Activated CD8-positive, alpha-beta memory T cell treated with anti-CD3 and anti-CD28 coated beads, Interleukin-2, amount 10 ng/mL, durations not matched to agents 7 days and 5 days (primary cell): ENCODE results near the gene USP12. TPM values are rescaled to one million over a fixed set of nuclear protein-coding genes. Genes with fewer than 3 reads are reported as not detected.
"Not testable (repeated sequence)": the region's sequence is repeated elsewhere in the genome, so short reads cannot be mapped to it uniquely, and the experiment has no call there.

Source experiments
- ATAC-seq: fragments of 150-1000 bp; cut with Tn5 transposase; one replicate; pipeline ENCODE4 v1.10.0; 2021; ENCODE audit warnings: moderate library complexity
- CTCF ChIA-PET: fragments of 350-600 bp; sonication (Branson Sonifier 250); formaldehyde crosslinking; loops from one replicate; lab custom pipeline; 2021; ENCODE audit warnings: antibody characterized with exemption; lab: Charles Lee
- DNase-seq: peaks from one replicate; pipeline ENCODE4 v3.0.0-alpha.2; 2020
- H3K27ac Mint-ChIP-seq: one replicate; pipeline ENCODE4 v1.8.0; 2021; ENCODE audit warnings: mild to moderate bottlenecking, mixed read lengths
- H3K27me3 Mint-ChIP-seq: one replicate; pipeline ENCODE4 v1.8.0; 2021; ENCODE audit warnings: mixed read lengths
- H3K36me3 Mint-ChIP-seq: one replicate; pipeline ENCODE4 v1.8.0; 2021; ENCODE audit warnings: mild to moderate bottlenecking, mixed read lengths
- H3K4me1 Mint-ChIP-seq: one replicate; pipeline ENCODE4 v1.8.0; 2021; ENCODE audit warnings: mixed read lengths
- H3K4me3 Mint-ChIP-seq: one replicate; pipeline ENCODE4 v1.8.0; 2021; ENCODE audit warnings: mild to moderate bottlenecking, moderate library complexity, mixed read lengths
- H3K9me3 Mint-ChIP-seq: one replicate; pipeline ENCODE4 v1.8.0; 2022; ENCODE audit warnings: low read depth, mixed read lengths
- total RNA-seq, 2 experiments: library from RNA; stranded (reverse); gene quantifications; one replicate each; pipeline ENCODE4 v1.2.3, GENCODE V29; 2021

Gene USP12, protein sequence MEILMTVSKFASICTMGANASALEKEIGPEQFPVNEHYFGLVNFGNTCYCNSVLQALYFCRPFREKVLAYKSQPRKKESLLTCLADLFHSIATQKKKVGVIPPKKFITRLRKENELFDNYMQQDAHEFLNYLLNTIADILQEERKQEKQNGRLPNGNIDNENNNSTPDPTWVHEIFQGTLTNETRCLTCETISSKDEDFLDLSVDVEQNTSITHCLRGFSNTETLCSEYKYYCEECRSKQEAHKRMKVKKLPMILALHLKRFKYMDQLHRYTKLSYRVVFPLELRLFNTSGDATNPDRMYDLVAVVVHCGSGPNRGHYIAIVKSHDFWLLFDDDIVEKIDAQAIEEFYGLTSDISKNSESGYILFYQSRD
- total RNA-seq = 10 to 100 TPM; 32.0 to 38.9 TPM

DNA sequence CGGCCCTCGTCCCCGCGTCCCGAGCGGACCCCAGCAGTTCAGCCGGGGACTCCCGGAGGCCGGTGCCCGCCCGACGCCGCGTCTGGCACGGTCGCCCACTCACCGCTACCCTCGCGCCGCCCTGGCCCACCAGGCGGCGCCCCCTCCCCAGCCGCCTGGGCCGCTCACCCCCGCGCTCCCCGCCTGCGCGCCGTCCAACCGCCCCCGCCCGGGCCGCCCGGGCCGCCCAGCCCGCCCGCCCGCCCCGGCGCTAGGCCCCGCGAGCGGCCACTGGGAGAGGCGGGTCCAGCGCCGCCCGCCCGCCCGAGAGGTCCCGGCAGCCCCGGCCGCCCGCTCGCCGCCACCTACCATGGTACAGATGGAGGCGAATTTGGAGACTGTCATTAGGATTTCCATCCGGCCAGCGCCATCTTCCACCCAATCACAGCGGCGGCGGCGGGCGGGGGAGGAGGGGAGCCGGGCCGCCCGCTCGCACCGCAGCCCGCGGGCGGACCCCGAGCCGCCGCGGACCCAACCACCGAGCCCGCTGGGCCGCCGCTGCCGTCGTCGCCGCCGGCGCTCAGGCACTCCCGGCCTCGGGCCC lies at the start of gene USP12:
TSS of gene USP12 (minus strand) at position 568 of the 583 bp plus-strand sequence. CDS start at position 396, 172 bp downstream.
- Mint-ChIP-seq H3K4me1 (peaks cover 49% of the 10 kb centered on the region), H3K27ac (peak within 1 kb of the TSS; percentile 97), H3K4me3 (peak within 1 kb of the TSS; percentile 92), H3K9me3 (no peaks in the 10 kb centered on the region), H3K36me3 (peaks cover 4% of the 10 kb centered on the region), H3K27me3 (no peaks in the 10 kb centered on the region)
- CTCF ChIA-PET = interaction anchor here (1.0 to 1.6 kb wide), 3 partner anchors 29 to 186 kb away, joined by 3 to 7 read pairs (median 5); partner anchors contain the start of gene RASL11A
- DNase-seq = no peak
- peak; percentile 27 for ATAC-seq

GRCh38 chr13:27219611-27220010 lies 48.0 kb upstream of the USP12 start:
- CTCF ChIA-PET = no interaction called here
- H3K4me1 Mint-ChIP-seq = no peaks in the 10 kb centered on the region
- H3K9me3 Mint-ChIP-seq = no peaks in the 10 kb centered on the region
- ATAC-seq (no peak), DNase-seq (no peak)
- peaks cover 12% of the 10 kb centered on the region for H3K36me3 Mint-ChIP-seq
- H3K27me3 Mint-ChIP-seq = peaks cover 15% of the 10 kb centered on the region
- no peak overlapping the region for H3K27ac Mint-ChIP-seq
- H3K4me3 Mint-ChIP-seq = no peak overlapping the region

DNA sequence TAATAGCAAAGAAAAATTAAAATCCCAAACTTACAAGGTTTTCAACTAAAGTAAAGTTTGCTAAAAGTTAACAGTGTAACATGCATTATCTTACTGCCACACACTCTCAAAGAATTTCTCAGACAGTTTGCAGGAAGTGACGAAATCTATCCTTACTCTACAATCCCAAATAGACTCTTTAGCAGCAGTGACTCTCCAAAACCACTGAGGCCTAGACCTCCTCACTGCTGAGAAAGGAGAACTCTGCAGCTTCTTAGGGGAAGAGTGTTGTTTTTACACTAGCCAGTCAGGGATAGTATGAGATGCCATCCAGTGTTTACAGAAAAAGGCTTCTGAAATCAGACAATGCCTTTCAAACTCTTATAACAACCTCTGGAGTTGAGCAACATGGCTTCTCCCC lies 47.2 kb upstream of the USP12 start:
- H3K4me3 Mint-ChIP-seq, H3K27ac Mint-ChIP-seq, H3K4me1 Mint-ChIP-seq, H3K9me3 Mint-ChIP-seq, ATAC-seq, DNase-seq, CTCF ChIA-PET: not testable (repeated sequence)
- peaks cover 15% of the 10 kb centered on the region for H3K27me3 Mint-ChIP-seq
- H3K36me3 Mint-ChIP-seq = peaks cover 12% of the 10 kb centered on the region

DNA sequence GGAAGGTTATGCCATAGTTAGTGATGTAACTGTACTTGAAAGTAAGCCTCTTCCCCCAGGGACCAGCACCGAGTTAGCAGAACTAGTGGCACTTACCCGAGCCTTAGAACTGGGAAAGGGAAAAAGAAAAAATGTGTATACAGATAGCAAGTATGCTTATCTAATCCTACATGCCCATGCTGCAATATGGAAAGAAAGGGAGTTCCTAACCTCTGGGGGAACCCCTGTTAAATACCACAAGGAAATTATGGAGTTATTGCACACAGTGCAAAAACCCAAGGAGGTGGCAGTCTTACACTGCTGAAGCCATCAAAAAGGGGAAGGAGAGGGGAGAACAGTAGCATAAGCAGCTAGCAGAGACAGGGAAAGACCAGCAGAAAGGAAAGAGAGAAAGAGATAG lies 46.2 kb upstream of the USP12 start:
- DNase-seq, H3K9me3 Mint-ChIP-seq, H3K4me1 Mint-ChIP-seq, H3K27me3 Mint-ChIP-seq, CTCF ChIA-PET, H3K4me3 Mint-ChIP-seq, ATAC-seq, H3K27ac Mint-ChIP-seq: not testable (repeated sequence)
- peaks cover 12% of the 10 kb centered on the region for H3K36me3 Mint-ChIP-seq

- not testable (repeated sequence) for H3K27ac Mint-ChIP-seq, DNase-seq, H3K9me3 Mint-ChIP-seq, H3K27me3 Mint-ChIP-seq, H3K4me3 Mint-ChIP-seq, H3K36me3 Mint-ChIP-seq, ATAC-seq
- H3K4me1 Mint-ChIP-seq = peaks cover 11% of the 10 kb centered on the region
- CTCF ChIA-PET = interaction anchor here (1.5 kb wide), 1 partner anchor 57 kb away, joined by 4 read pairs; the partner anchor contains the start of gene RASL11A
Observed at GRCh38 chr13:27213386-27213785, 41.8 kb upstream of the USP12 start.

DNA sequence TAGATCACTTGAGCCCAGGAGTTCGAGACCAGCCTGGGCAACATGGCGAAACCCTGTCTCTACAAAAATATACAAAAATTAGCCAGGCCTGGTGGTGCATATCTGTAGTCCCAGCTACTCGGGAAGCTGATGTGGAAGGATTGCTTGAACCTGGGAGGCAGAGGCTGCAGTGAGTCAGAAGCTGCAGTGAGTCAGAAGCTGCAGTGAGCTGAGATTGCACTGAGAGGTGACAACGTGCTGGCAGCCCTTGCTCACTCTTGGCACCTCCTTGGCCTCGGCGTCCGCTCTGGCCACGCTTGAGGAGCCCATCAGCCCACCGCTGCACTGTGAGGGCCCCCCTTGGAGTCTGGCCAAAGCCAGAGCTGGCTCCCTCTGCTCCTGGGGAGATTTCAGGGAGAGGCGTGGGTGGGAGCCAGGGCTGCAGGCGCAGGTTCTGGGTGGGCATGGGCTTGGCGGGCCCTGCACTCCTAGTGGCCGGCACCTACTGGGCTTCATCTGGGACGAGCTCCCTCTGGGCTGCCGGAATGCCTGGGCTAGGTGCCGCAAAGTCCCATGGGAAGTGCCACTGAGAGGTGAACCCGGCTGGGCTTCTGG lies 40.3 kb upstream of the USP12 start:
- H3K27me3 Mint-ChIP-seq = peaks cover 2% of the 10 kb centered on the region
- H3K9me3 Mint-ChIP-seq = peaks cover 3% of the 10 kb centered on the region
- no peak for ATAC-seq
- H3K36me3 Mint-ChIP-seq = peaks cover 4% of the 10 kb centered on the region
- peaks cover 11% of the 10 kb centered on the region for H3K4me1 Mint-ChIP-seq
- CTCF ChIA-PET = interaction anchor here (1.1 to 1.5 kb wide), 2 partner anchors 59 to 147 kb away, joined by 3 to 4 read pairs; partner anchors contain the start of gene RASL11A
- peak overlapping the region; percentile 50 for H3K4me3 Mint-ChIP-seq
- no peak overlapping the region for H3K27ac Mint-ChIP-seq
- DNase-seq = no peak

DNA sequence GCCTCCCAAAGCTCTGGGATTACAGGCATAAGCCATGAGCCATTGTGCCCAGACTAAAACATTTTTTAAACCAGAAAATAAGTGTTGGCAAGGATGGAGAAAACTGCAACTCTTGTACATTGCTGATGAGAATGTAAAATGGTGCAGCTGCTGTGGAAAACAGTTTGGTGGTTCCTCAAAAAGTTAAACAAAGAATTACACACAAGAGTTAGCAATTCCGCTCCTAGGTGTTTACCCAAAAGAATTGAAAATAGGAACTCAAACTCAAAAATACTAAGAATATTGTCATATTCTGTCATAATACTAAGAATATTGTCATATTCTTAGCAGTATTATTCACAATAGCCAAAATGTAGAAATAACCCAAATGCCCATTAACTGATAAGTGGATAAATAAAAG lies 39.7 kb upstream of the USP12 start:
- CTCF ChIA-PET = interaction anchor here (0.6 kb wide), 1 partner anchor 35 kb away, joined by 3 read pairs; no protein-coding TSS in a partner anchor
- Mint-ChIP-seq H3K27me3 (peaks cover 3% of the 10 kb centered on the region), H3K36me3 (peaks cover 4% of the 10 kb centered on the region), H3K9me3 (peaks cover 3% of the 10 kb centered on the region), H3K4me1 (peaks cover 11% of the 10 kb centered on the region), H3K27ac (no peak overlapping the region), H3K4me3 (no peak overlapping the region)
- DNase-seq = no peak
- ATAC-seq = no peak

- ATAC-seq = no peak
- CTCF ChIA-PET = no interaction called here
- Mint-ChIP-seq H3K27ac (no peak overlapping the region), H3K4me1 (peaks cover 11% of the 10 kb centered on the region), H3K9me3 (peaks cover 3% of the 10 kb centered on the region), H3K4me3 (no peak overlapping the region), H3K27me3 (peaks cover 11% of the 10 kb centered on the region), H3K36me3 (peaks cover 4% of the 10 kb centered on the region)
- no peak for DNase-seq
Observed at GRCh38 chr13:27208514-27208913, 36.9 kb upstream of the USP12 start.

GRCh38 chr13:27203854-27204253 lies 32.2 kb upstream of the USP12 start:
- peaks cover 14% of the 10 kb centered on the region for H3K4me1 Mint-ChIP-seq
- ATAC-seq = no peak
- H3K27ac Mint-ChIP-seq = no peak overlapping the region
- H3K36me3 Mint-ChIP-seq = peaks cover 4% of the 10 kb centered on the region
- no peak for DNase-seq
- no peaks in the 10 kb centered on the region for H3K9me3 Mint-ChIP-seq
- CTCF ChIA-PET = no interaction called here
- peaks cover 11% of the 10 kb centered on the region for H3K27me3 Mint-ChIP-seq
- no peak overlapping the region for H3K4me3 Mint-ChIP-seq

DNA sequence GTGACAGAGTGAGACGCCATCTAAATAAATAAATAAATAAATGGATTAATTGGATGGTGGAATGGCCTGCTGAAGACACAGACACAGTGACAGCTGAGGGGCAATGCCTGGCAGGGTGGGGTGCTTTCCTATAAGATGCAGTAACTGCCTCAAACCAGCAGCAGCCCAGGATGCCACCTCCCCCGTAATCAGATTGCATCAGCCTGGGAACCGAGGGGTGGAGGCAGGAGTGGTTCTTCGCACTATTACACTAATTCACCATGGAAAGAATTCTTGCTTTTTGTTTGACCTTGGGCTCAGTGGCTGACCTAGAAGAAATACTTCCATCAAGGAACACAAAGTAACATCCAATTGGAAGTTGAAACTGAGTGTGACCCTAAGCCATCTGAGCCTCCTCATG lies 31.6 kb upstream of the USP12 start:
- Mint-ChIP-seq H3K27ac (no peak overlapping the region), H3K4me1 (peaks cover 14% of the 10 kb centered on the region), H3K36me3 (peaks cover 3% of the 10 kb centered on the region), H3K4me3 (no peak overlapping the region), H3K9me3 (no peaks in the 10 kb centered on the region), H3K27me3 (peaks cover 11% of the 10 kb centered on the region)
- ATAC-seq = no peak
- DNase-seq = no peak
- CTCF ChIA-PET = no interaction called here

DNA sequence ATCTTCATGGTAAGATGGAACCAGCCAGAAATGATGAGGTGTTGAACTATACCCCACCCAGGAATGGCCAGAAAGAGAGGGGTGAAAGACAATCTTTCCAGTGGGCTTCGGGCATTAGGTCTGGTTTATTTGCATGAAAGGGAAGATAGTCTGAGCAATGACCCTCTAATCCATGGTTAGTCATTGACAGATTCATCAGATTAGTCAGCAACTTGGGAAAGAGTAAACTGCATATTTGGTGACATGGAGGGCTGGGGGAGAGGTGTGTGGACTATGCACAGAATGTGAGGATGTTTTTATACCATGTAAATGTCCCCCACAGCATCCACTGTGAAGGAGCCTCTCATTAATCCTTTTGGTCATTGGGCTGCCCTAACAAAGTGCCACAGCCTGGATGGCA lies 30.1 kb upstream of the USP12 start:
- no peak overlapping the region for H3K4me3 Mint-ChIP-seq
- H3K27ac Mint-ChIP-seq = no peak overlapping the region
- peaks cover 5% of the 10 kb centered on the region for H3K36me3 Mint-ChIP-seq
- CTCF ChIA-PET = no interaction called here
- DNase-seq (no peak), ATAC-seq (no peak)
- peaks cover 14% of the 10 kb centered on the region for H3K4me1 Mint-ChIP-seq
- H3K9me3 Mint-ChIP-seq = no peaks in the 10 kb centered on the region
- H3K27me3 Mint-ChIP-seq = peaks cover 8% of the 10 kb centered on the region

GRCh38 chr13:27200413-27201070 lies 28.9 kb upstream of the USP12 start:
- peak; percentile 39 for ATAC-seq
- H3K27ac Mint-ChIP-seq = peak overlapping the region; percentile 35
- no peaks in the 10 kb centered on the region for H3K9me3 Mint-ChIP-seq
- no peak for DNase-seq
- CTCF ChIA-PET = interaction anchor here (0.9 to 1.2 kb wide), 2 partner anchors 28 to 215 kb away, joined by 5 read pairs; partner anchors contain the start of gene USP12
- H3K36me3 Mint-ChIP-seq = peaks cover 5% of the 10 kb centered on the region
- H3K27me3 Mint-ChIP-seq = peaks cover 8% of the 10 kb centered on the region
- H3K4me1 Mint-ChIP-seq = peaks cover 21% of the 10 kb centered on the region
- no peak overlapping the region for H3K4me3 Mint-ChIP-seq

DNA sequence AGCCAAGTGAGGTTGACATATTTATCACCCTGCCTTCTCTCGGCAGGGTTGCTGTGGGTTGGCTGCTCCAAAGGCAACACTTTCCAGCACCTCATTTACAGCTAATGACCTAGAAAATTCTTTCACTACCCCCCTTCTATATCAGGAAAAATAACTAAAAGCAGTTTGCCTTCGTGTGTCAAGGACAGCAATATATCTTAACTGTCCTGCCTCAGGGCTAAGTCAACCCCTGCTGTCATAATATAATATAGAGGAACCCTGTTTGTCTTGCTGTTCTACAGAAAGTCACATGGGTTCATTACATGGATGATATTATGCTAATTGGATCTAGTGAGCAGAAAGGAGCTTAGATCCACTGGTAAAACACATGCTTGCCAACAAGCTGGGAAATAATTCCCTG lies 28.1 kb upstream of the USP12 start:
- H3K4me3 Mint-ChIP-seq = no peak overlapping the region
- H3K27me3 Mint-ChIP-seq = peaks cover 2% of the 10 kb centered on the region
- ATAC-seq (no peak), DNase-seq (no peak)
- peaks cover 29% of the 10 kb centered on the region for H3K4me1 Mint-ChIP-seq
- CTCF ChIA-PET = interaction anchor here (0.5 to 1.2 kb wide), 3 partner anchors 10 to 1987 kb away, joined by 3 to 5 read pairs (median 4); no protein-coding TSS in a partner anchor
- no peak overlapping the region for H3K27ac Mint-ChIP-seq
- H3K36me3 Mint-ChIP-seq = peaks cover 7% of the 10 kb centered on the region
- H3K9me3 Mint-ChIP-seq = no peaks in the 10 kb centered on the region
